ENCODE results near the gene KLF9.

The KLF9 gene

GRCh38 chr9:70352356-70352755, 62.1 kb downstream of the KLF9 start:
- H3K9me3 ChIP-seq (ENCODE audit: control insufficient read depth, insufficient read depth, low read length) = no peaks in the 10 kb centered on the region
- H3K27ac ChIP-seq (ENCODE audit: low read depth, low read length) = no peak overlapping the region
- H3K9ac ChIP-seq (ENCODE audit: low read depth, low read length) = no peak overlapping the region
- H3K36me3 ChIP-seq (ENCODE audit: control insufficient read depth, insufficient read depth, low read length) = peaks cover 48% of the 10 kb centered on the region
- no peaks in the 10 kb centered on the region for H3K4me1 ChIP-seq (ENCODE audit: control insufficient read depth, insufficient read depth, low read length)
- no peaks in the 10 kb centered on the region for H3K27me3 ChIP-seq (ENCODE audit: control insufficient read depth, insufficient read depth, low read length)
- no peak overlapping the region for H3K4me3 ChIP-seq (ENCODE audit: low read depth, low read length)

- Histone ChIP-seq H3K4me1 (ENCODE audit: control insufficient read depth, insufficient read depth, low read length) (no peaks in the 10 kb centered on the region), H3K27ac (ENCODE audit: low read depth, low read length) (no peak overlapping the region), H3K4me3 (ENCODE audit: low read depth, low read length) (no peak overlapping the region), H3K27me3 (ENCODE audit: control insufficient read depth, insufficient read depth, low read length) (no peaks in the 10 kb centered on the region), H3K36me3 (ENCODE audit: control insufficient read depth, insufficient read depth, low read length) (peaks cover 51% of the 10 kb centered on the region), H3K9me3 (ENCODE audit: control insufficient read depth, insufficient read depth, low read length) (no peaks in the 10 kb centered on the region), H3K9ac (ENCODE audit: low read depth, low read length) (no peak overlapping the region)
Observed at GRCh38 chr9:70347046-70347445, 67.4 kb downstream of the KLF9 start.

GRCh38 chr9:70340572-70340971, 73.9 kb downstream of the KLF9 start:
- Histone ChIP-seq H3K9ac (ENCODE audit: low read depth, low read length) (no peak overlapping the region), H3K36me3 (ENCODE audit: control insufficient read depth, insufficient read depth, low read length) (peaks cover 11% of the 10 kb centered on the region), H3K27ac (ENCODE audit: low read depth, low read length) (no peak overlapping the region), H3K4me3 (ENCODE audit: low read depth, low read length) (no peak overlapping the region), H3K27me3 (ENCODE audit: control insufficient read depth, insufficient read depth, low read length) (no peaks in the 10 kb centered on the region), H3K4me1 (ENCODE audit: control insufficient read depth, insufficient read depth, low read length) (no peaks in the 10 kb centered on the region; the same call in 1 of the 2 replicates), H3K9me3 (ENCODE audit: control insufficient read depth, insufficient read depth, low read length) (no peaks in the 10 kb centered on the region)

Measured in HUES48 (cell line).